ENCODE data around the gene EHD3. TPM values are rescaled to one million over a fixed set of nuclear protein-coding genes. Genes with fewer than 3 reads are reported as not detected.

EHD3 gene
- total and polyA plus RNA-seq, 2 of the 13 experiments (the other 11 are each of a cell fraction or from before 2014, with no cell fraction given): 0.20 to 0.69 TPM

- TF ChIP-seq AFF4 (CRISPR knock-in tag; IDR thresholded peaks at IDR 0.05): no peak
- no peak for TF ChIP-seq ZNF784 (CRISPR knock-in tag; IDR thresholded peaks at IDR 0.05; ENCODE audit: borderline replicate concordance)
- TF ChIP-seq YEATS4 (CRISPR knock-in tag; IDR thresholded peaks at IDR 0.05; ENCODE audit: borderline replicate concordance): no peak
- TF ChIP-seq ZNF20 (CRISPR knock-in tag; IDR thresholded peaks at IDR 0.05): no peak
- TF ChIP-seq IRX3 (CRISPR knock-in tag; IDR thresholded peaks at IDR 0.05; ENCODE audit: borderline replicate concordance, low read depth): no peak
- no peak for TF ChIP-seq MZF1 (CRISPR knock-in tag; IDR thresholded peaks at IDR 0.05; ENCODE audit: borderline replicate concordance)
- TF ChIP-seq SIN3A (IDR thresholded peaks at IDR 0.05; ENCODE audit: borderline replicate concordance, low read depth, low read length): no peak
Observed at GRCh38 chr2:31300309-31300708, 66.4 kb downstream of the EHD3 start (continued).

DNA sequence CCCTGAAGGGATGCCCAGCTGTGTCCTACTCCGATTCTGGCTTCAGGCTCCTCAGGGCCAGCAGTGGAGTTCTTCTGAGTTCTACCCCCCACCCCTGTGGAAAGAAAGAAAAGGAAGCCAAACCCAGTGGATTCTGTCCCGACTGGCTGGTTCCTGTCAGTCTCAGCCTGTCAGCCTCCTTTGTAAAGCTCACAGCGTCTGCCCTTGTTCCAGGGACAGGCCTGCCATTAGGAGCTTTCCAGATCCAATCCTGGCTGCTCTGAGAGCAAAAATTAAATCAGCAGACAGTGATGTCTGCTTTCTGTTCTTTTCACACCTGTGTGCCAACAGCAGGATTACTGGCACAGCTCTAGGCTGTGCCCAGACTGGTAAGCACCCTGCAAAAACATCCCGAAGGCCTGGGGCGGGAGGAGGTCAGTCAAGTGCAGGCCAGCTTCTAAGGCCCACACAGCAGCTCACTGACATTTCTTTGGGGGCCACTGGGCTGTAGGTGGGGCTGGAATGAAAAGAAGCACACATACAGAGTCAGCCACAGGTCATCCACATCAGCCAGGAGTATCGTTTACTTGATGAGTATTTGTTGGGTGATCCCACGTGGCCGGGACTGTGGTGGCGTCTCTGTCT lies 69.1 kb downstream of the EHD3 start:
- ATAC-seq: no peak; the same call in 1 of the 3 replicates
- H3K27me3 ChIP-seq (ENCODE audit: control insufficient read depth in 1 of 2, insufficient read depth in 2 of 2, low read length in 2 of 2): no peaks in the 10 kb centered on the region
- WGBS (ENCODE audit: low lambda C conversion rate): 20% methylated on average over 9 of the region's 9 CpGs
- no TSS peak for BruUV-seq (replicated peaks)
- no peak for DNase-seq (ENCODE audit: low spot score)
- H3K4me1 ChIP-seq (ENCODE audit: insufficient read depth, low read length): no peaks in the 10 kb centered on the region
- no peaks in the 10 kb centered on the region for H4K20me1 ChIP-seq (ENCODE audit: insufficient read depth, low read length)
- ChIA-PET CTCF (ENCODE audit: low intra/inter-chr PET ratio, low total read pairs) (no interaction called here), POLR2A (no interaction called here)
- FAIRE-seq: no peak
- no peak overlapping the region for H3K27ac ChIP-seq (ENCODE audit: extremely low read length, insufficient read depth, low read length)
- in situ Hi-C loops (cut with HindIII; ENCODE audit: extremely low pct_ligation_motif_present, low pct_unique_long_range_greater_than_20kb): no loop called here
- intact Hi-C loops (cut with micrococcal nuclease; ENCODE audit: unreplicated experiment): no loop called here
- H3K9me3 ChIP-seq (ENCODE audit: low read length): no peaks in the 10 kb centered on the region
- H3K4me3 ChIP-seq (replicated peaks in 1 of 3; ENCODE audit: insufficient read depth in 1 of 3, low read depth in 2 of 3, low read length in 3 of 3): no peak overlapping the region
- H3K79me2 ChIP-seq (ENCODE audit: insufficient read depth, low read length): no peaks in the 10 kb centered on the region
- no peak overlapping the region for H2AFZ ChIP-seq (ENCODE audit: low read length)
- H3K36me3 ChIP-seq (replicated peaks in 1 of 2; ENCODE audit: control insufficient read depth in 1 of 2, insufficient read depth in 2 of 2, low read length in 2 of 2): no peaks in the 10 kb centered on the region
- H3K4me2 ChIP-seq (ENCODE audit: low read depth, low read length): no peak overlapping the region
- no peak overlapping the region for H3K9ac ChIP-seq (ENCODE audit: insufficient read depth, low read depth, low read length)
- TF ChIP-seq MIXL1 (CRISPR knock-in tag; IDR thresholded peaks at IDR 0.05) (no peak), ZNF704 (CRISPR knock-in tag; IDR thresholded peaks at IDR 0.05; ENCODE audit: borderline replicate concordance) (no peak), RBM22 (optimal IDR thresholded peaks at IDR 0.05; ENCODE audit: low read length) (no peak), HNRNPK (IDR thresholded peaks at IDR 0.05; ENCODE audit: low read depth, low read length, poor library complexity, severe bottlenecking) (no peak), ZNF879 (CRISPR knock-in tag; IDR thresholded peaks at IDR 0.05) (no peak)

Measured in HepG2 (cell line).